NCI-H446 treated with DMSO at 0.1 percent for 48 hours (cell line): ENCODE results near the gene METRN.
"Not testable (repeated sequence)": the region's sequence is repeated elsewhere in the genome, so short reads cannot be mapped to it uniquely, and the experiment has no call there.

Experiments
- DNase-seq: peaks from one replicate; lab custom pipeline; 2025; lab: John Stamatoyannopoulos, UW

The METRN gene

DNA sequence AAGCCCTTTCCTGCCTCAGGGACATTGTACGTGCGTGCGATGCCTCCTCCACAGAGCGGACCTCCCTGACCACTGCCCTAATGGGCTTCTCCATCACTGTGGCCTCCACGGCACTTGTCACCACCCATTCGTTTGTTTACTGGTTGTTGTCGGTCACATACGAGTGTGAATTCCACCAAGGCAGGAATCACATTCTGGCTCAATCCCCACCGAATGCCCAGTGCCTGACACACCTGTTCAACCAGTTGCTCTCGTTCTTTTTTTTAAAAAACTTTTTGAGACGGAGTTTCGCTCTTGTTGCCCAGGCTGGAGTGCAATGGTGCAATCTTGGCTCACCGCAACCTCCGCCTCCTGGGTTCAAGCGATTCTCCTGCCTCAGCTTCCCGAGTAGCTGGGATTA lies 23.7 kb upstream of the METRN start:
- DNase-seq: not testable (repeated sequence)

DNA sequence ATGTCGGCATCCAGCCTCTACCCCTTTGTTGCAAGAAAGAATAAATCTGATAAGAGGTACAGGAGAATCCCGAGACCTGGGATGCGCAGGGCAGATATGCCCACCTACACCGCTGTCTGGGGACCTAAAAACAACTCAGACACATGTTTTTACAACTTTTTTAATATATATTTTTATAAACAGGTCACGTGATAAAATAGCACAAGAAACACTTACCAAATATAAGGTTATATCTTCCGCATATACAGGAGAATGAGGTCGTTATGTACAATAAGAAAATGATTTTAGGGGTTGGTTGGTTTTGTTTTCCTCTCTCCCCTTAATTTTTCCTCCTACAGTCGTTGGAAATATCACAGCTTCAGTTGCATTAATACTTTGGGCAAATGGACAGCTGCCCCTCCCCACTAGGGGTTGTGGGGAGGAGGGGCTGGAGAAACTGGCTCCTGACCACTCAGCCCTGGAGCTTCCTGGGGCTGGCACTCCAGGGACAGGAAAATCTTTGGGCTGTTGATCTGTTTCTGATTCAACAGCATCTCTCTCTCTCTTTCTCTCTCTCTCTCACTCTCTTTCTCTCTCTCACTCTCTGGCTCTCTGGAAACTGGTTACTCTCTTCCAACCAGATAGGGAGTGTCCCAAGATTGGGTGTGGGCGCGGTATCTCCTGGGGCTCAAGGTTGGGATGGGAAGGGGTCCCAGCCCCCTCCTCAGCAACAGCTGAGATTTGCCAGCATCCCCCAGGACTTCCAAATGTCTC lies 22.4 kb upstream of the METRN start:
- no peak for DNase-seq

DNA sequence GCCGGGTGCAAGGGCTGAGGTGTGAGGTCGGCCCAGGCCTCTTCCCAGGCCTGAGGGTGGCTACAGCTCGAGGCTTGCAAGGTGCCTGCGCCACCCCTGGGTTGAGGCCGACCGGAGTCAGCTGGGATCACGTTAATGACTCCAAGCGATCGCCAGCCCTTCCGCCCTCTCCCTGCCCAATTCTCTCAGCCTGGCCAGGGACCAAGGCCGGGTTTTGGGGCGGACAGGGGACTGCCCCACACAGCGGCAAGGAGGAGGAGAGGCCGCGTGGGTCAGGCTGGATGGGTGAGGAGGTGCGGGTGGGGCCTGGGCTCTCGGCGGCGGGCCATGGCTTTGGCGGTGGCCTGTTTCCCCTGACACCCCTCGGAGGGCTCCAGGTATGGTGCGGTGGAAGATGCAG lies 21.6 kb upstream of the METRN start:
- no peak for DNase-seq

DNA sequence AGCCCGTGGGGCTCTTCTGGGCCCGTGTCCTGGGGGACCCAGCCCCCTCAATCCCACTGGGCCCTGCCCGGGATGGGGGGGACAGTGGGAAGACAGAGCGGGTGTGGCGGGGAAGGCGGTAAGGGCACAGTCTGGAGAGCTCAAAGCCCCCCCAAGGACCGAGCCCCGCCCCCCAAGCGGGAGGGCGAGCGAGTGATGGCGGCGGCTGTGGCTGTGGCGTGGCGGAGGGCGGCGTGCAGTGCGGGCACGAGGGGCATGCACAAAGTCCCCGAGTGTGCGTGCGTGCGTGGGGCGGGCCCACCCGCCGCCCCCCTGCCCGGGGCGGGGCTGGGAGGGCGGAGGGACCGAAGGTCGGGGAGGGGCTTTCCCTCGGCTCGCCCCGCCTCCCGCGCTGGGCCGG lies 21.2 kb upstream of the METRN start:
- DNase-seq: no peak

DNA sequence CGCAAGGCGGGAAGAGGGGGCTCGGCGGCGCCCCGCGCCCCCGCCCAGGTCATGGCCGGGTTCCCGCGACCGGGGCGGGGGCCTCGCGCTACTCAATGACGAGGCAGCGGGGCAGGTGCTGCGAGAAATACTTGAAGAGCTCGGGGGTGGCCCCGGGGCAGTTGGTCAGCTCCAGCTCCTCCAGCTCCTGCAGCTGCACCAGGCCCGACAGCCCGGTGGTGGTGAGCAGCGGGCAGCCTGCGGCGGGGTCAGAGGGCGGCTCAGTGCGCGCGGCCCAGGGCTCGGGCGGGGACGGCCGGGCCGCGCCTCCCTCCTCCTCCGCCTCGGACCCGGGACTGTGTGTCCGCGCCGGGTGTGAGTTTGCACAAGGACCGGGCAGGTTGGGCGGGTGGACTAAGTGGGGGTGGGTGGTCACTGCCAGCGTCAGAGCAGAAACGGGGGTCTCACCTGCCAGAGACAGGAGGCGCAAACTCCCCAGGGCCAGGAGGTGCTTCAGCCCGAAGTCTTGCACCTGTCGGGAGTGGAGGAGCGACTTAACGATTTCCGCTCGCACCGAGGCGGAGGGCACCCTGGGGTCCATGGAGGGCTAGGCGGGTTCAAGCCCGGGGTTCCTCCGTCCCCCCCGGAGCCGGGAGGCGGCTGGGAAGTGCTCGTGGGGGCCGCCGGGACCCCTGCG lies 20.6 kb upstream of the METRN start:
- DNase-seq: no peak

DNA sequence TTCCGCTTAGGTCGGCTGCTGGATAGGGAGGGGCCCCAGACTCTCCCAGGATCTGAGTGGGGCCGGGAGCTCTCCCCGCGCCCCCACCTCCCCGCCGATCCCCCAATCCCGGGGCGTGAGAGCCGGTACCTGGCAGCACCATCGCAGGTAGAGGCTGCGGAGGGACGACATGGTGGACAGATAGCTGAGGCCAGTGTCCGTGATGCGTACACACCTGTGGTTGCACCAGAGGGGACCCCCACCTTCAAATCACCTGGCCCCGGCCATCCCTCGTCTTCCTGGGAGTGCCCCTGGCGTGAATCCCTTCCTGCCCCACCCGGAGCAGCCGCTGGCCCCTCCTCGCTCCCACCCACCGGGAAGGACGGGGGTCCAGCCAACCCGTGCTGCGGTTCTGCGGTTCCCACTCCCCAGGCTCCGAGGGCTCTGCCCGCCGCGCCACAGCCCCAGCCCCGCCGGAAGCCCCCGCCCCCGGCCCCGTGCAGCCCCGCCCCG lies 20.0 kb upstream of the METRN start:
- no peak for DNase-seq

DNA sequence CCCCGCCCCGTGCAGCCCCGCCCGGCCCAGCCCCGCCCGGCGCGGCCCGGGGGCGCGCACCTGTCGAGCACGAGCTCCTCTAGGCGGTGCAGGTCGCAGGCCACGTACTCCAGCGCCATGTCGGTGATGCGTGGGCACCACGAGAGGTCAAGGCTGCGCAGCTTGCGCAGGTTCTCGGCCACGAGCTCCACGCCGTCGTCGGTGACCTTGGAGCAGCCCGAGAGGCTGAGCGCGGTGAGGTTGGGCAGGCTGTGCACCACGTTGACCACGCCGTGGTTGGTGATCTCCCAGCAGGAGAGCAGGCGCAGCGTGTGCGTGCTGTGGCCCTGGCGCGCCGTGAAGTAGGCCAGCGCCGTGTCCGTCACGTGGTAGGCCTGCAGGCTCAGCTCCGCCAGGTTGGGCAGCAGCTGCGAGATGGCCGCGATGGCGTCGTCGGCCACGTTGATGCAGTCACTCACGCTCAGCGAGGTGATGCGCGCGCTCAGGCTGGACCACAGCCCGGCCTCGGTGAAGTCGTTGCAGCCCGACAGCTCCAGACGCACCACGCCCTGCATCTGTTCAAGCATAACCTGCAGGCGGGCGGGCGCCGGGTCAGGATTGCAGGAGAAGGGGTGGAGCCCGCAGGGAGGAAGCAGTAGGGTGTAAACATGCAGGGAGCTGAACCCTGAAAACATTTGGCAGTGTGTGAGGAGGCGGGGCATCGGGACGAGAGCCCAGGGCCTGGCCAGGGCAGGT lies 19.4 kb upstream of the METRN start:
- DNase-seq: peak; percentile 24

DNA sequence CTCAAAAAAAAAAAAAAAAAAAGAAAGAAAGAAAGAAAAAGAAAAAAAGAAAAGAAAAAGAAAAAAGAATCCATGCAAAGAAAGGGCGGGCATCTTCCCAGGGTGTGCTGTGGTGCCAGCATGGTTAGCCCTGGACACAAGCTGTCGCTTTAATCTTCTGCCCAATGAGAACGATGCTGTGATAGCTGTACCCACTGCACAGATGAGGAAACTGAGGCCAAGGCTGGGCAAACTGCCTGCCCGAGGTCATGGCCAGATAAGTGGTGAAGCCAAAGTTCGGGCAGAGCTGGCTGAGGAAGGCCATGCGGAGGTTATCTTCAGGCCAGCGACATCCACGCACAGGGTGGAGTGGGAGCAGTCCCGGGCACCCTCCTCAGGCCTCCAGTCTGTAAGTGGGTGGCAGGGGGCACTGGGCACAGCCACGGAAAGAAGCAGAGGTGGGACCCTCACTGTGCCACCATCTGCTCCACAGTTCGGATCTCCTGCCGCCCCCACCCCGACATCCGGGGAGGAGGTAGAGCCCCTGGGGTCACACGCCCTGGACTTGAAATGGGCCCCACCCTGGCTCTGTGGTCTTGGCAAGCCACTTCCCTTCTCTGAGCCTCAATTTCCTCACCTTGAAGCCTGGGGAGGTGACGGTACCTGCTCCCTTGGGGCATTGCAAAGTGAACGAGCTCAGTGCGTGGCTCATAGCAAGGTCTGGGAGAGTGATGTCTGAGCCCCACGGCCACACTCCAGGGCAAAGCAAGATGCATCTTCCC lies 15.8 kb upstream of the METRN start:
- DNase-seq: no peak

DNA sequence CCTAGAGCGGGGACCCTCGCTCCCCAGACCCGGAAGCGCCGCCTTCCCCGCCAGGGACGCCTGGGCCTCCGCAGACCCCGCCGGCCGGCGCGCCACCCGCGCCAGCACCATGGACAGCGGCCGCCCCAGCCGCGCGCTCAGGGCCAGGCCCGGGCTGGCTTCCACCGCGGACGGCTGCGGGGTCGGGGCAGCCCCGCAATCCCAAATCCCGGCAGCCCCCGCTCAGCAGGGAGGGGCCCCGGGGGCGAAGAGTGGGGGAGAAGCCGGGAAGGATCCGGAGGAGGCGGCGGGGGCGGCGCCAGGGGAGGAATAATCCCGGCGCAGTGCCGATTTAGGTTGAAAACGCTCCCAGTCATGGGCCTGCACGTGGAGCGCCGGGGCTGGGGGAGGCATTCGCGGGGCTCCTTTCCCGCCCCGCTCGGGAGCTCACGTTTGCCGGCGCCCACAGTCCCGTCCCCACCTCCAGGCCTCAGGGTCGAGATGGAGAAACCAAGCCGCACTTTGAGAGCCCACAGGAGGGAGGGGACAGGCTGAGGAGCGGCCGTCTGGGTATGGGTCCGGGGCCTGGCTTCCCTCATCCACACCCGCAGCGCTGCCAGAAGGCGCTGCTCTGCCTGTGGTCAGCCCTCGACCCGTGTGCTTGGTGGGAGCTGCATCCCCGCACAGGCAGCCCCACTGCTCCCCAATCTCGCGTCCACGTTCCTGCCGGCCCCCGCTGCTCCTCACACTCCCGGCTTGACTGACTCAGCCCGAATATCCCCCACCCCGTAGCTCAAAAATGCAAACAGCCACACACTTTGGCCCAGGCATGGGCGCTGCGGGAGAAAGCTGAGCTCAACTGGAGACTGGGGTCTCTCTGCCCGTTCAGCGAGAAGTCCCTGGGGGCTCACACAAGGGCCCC lies 14.0 kb upstream of the METRN start:
- DNase-seq: no peak

DNA sequence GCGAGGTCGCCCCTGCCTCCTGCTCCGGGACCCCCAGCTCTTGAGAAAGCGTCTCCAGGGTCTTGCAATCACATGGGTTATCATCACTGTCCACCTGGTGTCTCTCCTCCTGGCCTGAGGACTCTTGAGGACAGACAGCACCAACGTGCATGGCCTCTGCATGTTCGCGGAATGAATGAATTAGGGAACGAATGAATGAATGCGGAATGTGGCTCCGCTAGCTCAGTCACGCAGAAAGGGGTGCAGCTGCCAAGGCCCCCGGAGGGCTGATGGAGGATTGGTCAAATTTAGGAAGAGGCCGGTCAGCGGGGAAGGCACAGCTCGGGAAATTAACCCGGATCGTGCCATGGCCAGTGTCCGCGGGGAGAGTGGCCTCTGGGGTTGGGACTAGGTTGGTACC lies 12.6 kb upstream of the METRN start:
- DNase-seq: no peak

DNA sequence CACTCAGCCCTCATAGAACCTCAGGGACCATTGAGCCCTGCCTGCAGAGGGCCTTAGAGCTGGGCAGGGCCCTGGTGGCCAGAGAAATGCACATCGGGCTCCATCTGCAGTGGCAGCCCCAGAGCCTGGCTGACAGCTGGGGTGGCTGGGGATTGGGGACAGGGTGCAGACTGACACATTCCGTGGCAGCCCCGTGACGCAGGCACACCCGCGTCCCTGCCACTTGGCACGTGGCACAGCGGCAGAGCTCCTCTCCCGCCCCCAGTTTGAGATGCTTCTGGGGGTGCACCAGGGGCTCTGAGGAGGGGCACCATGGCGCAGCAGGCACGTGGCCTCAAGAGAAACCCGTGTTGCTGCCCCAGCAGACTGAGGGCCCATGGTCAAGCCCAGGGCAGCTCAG lies 11.5 kb upstream of the METRN start:
- DNase-seq: no peak

DNA sequence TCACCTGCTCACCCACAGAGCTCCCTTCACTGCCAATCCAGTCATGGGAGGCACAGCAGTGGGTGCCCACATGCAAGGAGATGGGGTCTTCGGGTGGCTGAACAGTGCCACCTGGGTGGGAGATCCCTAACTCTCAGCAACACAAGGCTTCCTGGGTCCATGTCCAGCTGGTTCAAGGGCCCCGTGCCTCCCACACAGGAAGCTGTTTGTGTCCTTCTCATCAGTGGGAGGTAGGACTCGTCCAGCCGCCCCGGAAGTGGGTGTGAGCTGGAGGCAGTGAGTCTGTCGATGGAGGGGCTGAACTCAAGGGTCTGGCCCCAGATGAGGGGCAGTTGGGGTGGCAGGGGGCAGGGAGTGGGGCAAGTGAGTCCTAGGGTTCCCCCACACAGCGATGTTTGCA lies 10.9 kb upstream of the METRN start:
- no peak for DNase-seq

DNA sequence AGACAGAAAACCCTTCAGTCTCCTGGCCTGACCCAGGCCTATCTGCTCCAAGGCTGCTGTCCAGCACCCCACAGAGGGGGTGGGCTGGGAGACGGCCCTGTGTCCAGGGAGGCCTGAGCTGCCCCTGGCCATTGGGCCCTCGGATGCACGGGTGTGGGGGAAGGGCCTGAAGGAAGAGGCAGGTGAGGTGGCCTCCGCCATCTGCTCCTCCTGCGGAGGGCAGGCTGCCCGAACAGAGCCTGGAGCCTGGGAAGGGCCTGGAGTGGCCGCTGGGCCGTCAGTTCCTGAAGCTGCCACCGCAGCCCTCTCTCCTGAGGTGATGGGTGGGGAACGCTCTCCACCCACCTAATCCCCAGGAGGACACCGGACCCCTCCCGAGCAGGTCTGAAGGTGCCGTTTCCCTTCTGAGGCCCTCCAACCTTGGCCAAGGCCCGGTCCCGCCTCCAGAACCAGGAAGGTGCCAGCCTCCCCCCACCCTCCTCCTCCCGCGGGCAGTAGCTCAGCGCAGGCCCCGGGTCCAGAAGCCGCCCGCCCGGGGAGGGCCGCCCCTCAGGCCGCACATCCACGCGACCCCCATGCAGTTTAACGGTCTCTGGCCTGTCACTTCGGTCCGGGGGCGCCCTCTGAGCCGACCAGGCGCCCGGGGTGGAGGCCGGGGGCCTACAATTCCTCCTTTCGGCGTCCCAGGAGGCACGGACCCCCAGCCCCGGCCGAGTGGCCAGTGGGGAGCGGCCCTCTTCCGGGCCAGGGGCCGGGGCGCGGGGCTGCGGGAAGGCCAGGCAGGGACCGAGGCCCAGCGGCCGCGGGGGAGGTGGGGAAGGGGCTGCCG lies 10.2 kb upstream of the METRN start:
- DNase-seq: no peak

DNA sequence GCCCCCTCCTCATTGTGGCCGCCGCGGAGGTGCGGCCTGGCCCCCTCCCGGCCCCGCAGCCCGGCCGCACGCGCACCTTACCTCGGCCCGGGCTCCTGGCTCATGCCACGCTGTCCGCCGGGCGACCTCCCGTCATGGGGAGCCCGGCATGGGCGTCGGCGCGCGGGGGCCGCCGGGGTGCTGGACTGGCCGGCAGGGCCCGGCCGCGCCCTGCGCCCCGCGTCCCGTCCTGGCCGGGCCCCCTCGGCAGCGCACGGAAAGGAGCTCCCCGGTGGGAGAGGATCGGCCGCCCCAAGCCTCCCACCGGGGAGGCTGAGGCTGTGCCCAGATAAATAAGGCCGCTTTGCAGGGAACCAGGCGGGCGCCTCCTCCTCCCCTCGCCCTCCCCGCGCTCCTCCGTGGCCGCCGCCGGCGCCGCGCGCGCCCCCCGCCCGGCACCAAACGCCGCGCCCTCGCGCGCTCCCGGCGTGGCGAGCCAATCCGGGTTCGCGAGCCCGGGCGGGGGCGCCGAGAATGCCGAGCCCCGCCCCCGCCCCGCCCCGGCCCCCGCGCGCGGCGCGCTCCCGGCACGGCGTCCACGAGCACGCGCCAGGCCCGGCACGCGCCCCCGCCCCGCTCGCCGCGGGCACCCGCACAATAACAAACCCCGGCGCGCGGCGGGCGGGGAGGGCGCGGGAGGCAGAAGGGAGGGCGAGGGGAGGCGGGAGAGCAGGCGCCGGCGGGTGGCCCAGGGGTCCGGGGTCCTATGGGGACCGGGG lies 9.3 kb upstream of the METRN start, which contains the start of gene FBXL16:
TSS of gene FBXL16 (minus strand) at position 371 of the 758 bp plus-strand sequence. CDS start 8,396 bp downstream, outside the sequence.
- peak; percentile 43 for DNase-seq

DNA sequence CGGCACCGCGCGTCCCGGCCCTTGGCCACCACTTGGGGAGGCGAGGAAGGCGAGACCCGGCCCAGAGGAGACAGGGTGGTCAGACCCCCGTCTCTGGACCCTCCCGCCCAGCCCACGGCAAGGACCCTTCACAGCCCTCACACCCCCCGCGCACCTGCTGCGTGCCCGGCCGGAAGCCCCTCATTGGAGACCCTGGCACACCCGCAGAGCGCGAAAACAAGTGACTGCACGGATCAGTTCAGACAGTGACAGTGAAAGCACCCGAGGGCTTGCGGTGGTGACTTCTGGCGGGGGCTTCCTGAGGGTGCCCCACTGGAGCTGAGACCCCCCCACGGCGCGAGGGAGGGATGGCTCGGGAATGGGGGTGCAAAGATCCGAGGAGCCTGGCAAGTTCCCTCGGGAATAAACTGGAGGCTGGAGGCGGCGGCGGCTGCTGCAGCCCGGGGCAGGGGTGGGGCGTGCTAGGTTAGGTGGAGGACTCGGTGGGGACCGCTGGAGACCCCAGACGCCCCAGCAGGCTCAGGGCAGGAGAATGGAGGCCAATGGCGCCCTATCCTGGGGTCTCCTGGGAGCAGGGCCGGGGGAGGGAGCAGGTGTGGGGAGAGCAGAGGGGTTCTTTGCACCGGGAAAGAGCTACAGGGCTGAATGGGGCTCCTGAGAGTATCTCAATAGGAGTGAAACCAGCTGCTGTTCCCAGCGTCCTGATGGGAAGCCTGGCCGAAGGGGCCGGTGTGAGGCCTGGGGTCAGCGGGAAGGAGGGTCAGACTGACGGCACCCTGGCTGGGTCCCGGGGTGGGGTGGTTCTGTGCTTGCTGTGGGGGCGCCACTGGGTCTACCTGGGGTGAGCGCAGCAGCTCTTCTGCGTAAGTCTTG lies 8.5 kb upstream of the METRN start:
- no peak for DNase-seq

DNA sequence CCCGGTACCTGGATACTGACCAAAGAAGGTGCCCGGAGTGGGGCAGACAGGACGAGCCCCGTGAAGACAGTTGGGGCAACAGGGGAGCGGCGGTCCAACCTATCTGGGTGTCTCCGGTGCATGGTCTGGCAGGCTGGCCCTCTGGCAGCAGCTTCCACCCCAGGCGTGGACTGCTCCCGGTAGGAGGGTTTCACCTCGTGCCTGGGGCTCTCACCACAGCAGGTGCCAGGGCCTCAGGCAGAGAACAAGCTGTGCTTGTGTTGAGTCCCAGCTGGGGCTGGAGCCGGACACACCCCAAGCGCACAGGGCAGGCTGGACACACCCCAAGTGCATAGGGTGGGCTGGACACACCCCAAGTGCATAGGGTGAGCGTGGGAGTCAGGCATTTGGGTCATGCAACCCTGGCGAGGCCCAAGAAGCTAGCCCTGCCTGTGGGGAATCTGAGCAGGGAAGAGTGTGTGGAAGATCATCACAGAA lies 7.8 kb upstream of the METRN start:
- no peak for DNase-seq

DNA sequence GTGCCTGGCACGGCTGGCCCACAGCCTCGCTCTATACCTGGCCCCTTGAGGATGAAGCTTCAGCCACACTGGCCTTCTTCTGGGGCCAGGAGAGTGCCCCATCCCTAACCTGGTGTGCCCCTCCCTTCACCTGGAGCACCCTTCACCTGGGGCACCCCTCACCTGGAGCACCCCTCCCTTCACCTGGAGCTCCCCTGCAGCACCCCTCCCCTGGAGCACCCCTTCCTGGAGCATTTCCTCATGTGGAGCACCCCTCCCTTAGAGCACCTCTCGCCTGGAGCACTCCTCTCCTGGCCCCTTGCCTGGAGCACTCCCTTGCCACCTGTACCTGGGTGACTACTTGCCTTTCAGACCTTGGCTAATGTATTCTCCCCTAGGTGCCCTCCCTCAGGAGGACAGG lies 6.9 kb upstream of the METRN start:
- no peak for DNase-seq

DNA sequence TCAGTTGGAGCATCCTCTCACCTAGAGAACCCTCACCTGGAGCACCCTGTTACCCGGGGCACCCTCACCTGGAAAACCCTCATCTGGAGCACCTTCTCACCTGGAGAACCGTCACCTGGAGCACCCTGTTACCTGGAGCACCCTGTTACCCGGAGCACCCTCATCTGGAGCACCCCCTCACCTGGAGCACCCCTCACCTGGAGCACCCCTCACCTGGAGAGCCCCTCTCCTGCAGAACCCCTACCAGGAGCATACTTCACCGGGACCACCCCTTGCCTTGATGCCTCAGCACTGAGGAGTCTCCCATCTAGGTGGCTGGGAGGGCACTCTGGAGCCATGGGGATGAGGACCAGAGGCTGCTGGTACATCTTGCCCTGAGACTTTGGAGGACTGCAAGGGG lies 6.0 kb upstream of the METRN start:
- DNase-seq: no peak
